ENCODE results near the gene PDE9A. TPM values are rescaled to one million over a fixed set of nuclear protein-coding genes. Genes with fewer than 3 reads are reported as not detected.
"Not testable (repeated sequence)": the region's sequence is repeated elsewhere in the genome, so short reads cannot be mapped to it uniquely, and the experiment has no call there.

The PDE9A gene
- total RNA-seq, 4 donors from 2014 or later, result 29.2 to 68.4 (median 40.4) TPM

DNA sequence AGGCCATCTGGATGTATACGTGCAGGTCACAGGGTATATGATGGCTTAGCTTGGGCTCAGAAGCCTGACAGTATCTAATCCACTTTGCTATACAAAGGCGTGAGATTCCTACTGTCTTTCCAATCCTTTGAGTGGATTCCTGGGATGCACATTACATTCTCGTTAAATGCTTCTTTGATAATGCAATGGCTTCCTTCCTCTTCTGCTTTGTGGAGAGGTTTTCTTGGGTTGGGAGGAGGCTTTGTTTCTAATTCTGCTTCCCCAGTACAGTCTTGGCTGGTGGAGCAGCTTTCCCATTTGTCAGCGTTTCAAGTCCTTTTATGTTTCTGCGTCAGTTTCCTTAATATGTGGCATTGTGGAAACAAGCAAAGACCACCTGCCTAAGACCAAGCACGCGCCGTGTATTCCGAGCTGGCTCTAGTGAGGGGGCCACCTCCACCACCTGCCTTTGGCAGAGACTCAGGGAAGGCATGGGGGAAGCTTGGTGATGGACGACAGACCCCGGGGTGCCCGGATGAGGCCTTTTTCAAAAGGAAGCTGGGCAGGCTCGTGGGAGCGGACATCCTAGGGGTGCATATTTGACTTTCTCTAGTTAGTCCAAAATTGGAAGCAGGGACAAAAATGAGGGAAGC, 153.2 kb downstream of the PDE9A start:
- peak; percentile 79 for DNase-seq (ENCODE audit: extremely low spot score)
- 62% methylated on average over 14 of the region's 14 CpGs for WGBS

DNA sequence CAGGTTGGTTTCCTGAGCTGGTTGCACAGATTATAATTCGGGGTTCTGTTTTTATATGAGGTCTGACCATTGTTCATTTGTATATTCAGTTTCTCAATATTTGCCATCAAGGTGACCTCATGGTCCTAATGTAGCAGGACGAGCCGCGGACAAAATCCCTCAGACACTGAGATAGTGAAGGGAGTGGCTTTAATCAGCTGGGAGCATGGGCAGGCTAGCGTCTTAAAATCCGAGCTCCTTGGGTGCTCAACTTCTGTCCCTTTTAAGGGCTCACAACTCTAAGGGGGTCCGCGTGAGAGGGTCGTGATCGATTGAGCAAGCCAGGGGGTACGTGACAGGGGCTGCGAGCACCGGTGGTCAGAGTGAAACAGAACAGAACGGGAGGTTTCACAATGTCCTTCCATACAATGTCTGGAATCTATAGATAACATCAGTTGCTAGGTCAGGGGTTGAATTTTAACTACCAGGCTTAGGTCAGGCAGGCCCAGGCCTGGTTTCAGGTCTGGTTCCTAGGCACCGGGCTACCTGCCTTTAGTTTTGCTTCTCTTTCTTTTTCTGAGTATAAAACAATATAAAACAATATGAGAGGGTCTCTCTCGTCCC, 154.0 kb downstream of the PDE9A start:
- H3K4me3 ChIP-seq; H3K36me3 ChIP-seq; H3K4me1 ChIP-seq; intact Hi-C loops (cut with DNase I); H3K27ac ChIP-seq (replicated peaks in 1 of 4); H3K9me3 ChIP-seq: not testable (repeated sequence)
- DNase-seq (ENCODE audit: extremely low spot score), result peak; percentile 26
- H3K27me3 ChIP-seq, result peaks cover 0 to 31% (median 0%) of the 10 kb centered on the region in 4 donors
- 88% methylated on average over 16 of the region's 16 CpGs for WGBS

More for the DNA sequence above, 153.2 kb downstream of the PDE9A start:
- H3K4me3 ChIP-seq, result no peak overlapping the region
- no peaks in the 10 kb centered on the region for H3K9me3 ChIP-seq
- TF ChIP-seq EP300 (IDR thresholded peaks at IDR 0.05) (no peak), POLR2AphosphoS5 (IDR thresholded peaks at IDR 0.05) (no peak), POLR2A (IDR thresholded peaks at IDR 0.05; ENCODE audit: low read depth) (no peak)
- TF ChIP-seq, protein P1, sequence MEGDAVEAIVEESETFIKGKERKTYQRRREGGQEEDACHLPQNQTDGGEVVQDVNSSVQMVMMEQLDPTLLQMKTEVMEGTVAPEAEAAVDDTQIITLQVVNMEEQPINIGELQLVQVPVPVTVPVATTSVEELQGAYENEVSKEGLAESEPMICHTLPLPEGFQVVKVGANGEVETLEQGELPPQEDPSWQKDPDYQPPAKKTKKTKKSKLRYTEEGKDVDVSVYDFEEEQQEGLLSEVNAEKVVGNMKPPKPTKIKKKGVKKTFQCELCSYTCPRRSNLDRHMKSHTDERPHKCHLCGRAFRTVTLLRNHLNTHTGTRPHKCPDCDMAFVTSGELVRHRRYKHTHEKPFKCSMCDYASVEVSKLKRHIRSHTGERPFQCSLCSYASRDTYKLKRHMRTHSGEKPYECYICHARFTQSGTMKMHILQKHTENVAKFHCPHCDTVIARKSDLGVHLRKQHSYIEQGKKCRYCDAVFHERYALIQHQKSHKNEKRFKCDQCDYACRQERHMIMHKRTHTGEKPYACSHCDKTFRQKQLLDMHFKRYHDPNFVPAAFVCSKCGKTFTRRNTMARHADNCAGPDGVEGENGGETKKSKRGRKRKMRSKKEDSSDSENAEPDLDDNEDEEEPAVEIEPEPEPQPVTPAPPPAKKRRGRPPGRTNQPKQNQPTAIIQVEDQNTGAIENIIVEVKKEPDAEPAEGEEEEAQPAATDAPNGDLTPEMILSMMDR (IDR thresholded peaks at IDR 0.05), result no peak
- intact Hi-C loops (cut with DNase I), result no loop called here
- H3K27me3 ChIP-seq, result peaks cover 0 to 28% (median 0%) of the 10 kb centered on the region in 4 donors
- no peaks in the 10 kb centered on the region for H3K36me3 ChIP-seq
- H3K4me1 ChIP-seq, result no peaks in the 10 kb centered on the region
- no peak overlapping the region for H3K27ac ChIP-seq (replicated peaks in 1 of 4)

DNA sequence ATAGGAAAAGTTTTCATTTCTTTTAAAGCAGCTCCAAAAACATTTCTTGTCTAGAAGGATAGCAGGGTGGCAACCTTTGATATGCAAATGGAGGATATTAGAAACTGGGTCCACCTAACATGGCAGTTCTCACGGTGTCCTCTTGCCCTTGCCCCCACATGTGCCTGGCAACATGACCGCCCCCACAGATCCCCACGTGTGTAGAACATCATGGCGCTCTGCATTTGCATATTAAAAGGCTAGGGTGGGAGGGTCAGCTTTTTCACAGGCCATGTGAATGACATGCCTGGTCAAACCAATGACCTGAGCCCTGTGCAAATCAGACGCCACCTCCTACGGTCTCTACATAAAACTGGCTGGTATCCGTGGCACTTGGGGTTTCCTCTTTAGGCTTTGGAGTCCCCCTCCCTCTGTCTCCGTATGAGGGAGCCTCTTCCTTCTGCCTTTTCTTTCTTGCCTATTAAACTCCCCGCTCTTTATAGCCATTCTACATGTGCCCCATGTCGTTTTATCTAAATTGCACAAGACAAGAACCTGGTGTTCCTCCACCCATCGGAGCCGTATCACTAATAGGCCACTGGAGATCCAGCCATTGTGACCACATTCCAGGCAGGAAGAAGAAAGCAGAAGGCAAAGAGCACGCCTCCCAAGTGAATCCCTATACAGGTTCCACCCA, 154.7 kb downstream of the PDE9A start:
- WGBS, result 80% methylated on average over 13 of the region's 13 CpGs
- TF ChIP-seq POLR2A (IDR thresholded peaks at IDR 0.05; ENCODE audit: low read depth), result no peak
- no peak for TF ChIP-seq POLR2AphosphoS5 (IDR thresholded peaks at IDR 0.05)
- no peak for TF ChIP-seq EP300 (IDR thresholded peaks at IDR 0.05)
- TF ChIP-seq, protein P1 (IDR thresholded peaks at IDR 0.05), result no peak
- Histone ChIP-seq H3K27ac (replicated peaks in 1 of 4) (no peak overlapping the region), H3K4me3 (no peak overlapping the region), H3K27me3 (peaks cover 0 to 31% (median 0%) of the 10 kb centered on the region in 4 donors), H3K36me3 (no peaks in the 10 kb centered on the region), H3K9me3 (no peaks in the 10 kb centered on the region), H3K4me1 (no peaks in the 10 kb centered on the region)
- peak; percentile 75 for DNase-seq (ENCODE audit: extremely low spot score)
- intact Hi-C loops (cut with DNase I), result no loop called here

DNA sequence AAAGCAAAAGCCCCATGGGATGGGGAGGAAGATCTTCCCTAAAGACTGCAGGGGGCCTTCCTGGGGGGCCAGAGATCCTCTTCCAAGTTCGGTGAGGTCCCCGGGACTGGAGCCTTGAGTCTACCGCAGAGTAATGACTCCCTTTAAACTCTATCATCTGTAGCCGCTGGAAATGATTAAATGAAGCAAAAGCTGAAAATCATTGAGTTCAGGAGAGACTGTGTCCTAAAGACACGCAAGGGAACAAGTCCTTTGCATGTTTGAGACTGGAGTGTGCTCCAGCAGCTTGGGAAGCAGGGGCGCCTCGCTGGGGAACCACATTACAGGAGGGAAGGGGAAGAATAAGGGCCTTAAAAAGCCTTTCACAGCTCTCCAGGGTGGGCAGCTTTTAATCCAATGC, 155.8 kb downstream of the PDE9A start:
- peak; percentile 60 for DNase-seq (ENCODE audit: extremely low spot score)

More for the DNA sequence above, 155.8 kb downstream of the PDE9A start:
- TF ChIP-seq EP300 (IDR thresholded peaks at IDR 0.05) (no peak), POLR2AphosphoS5 (IDR thresholded peaks at IDR 0.05) (no peak), POLR2A (IDR thresholded peaks at IDR 0.05; ENCODE audit: low read depth) (no peak)
- TF ChIP-seq, protein P1 (IDR thresholded peaks at IDR 0.05), result no peak
- Histone ChIP-seq H3K9me3 (no peaks in the 10 kb centered on the region), H3K36me3 (no peaks in the 10 kb centered on the region), H3K27me3 (peaks cover 0 to 31% (median 0%) of the 10 kb centered on the region in 4 donors), H3K27ac (replicated peaks in 1 of 4) (no peak overlapping the region), H3K4me1 (no peaks in the 10 kb centered on the region), H3K4me3 (no peak overlapping the region)
- 82% methylated on average over 7 of the region's 7 CpGs for WGBS
- intact Hi-C loops (cut with DNase I), result no loop called here

Data from esophagus muscularis mucosa (tissue), 4 donors.